HCT116 (cell line): ENCODE results near the gene INF2. TPM values are rescaled to one million over a fixed set of nuclear protein-coding genes. Genes with fewer than 3 reads are reported as not detected.
A peak's percentile ranks its signal among the peaks of the same experiment; 100 is the strongest.

Experiments
- ATAC-seq: fragments of 200-7000 bp; cut with Tn5 transposase; 2 replicates; pipeline ENCODE4 v1.9.1; 2020; ENCODE audit warnings: mild to moderate bottlenecking, moderate library complexity
- BruUV-seq: library from RNA; stranded (reverse); fragments of 400-500 nt; replicated peaks from 2 replicates; lab custom pipeline; 2021; lab: Mats Ljungman, UMichigan
- CTCF ChIA-PET: fragments of 300-600 bp; sonication (Branson Sonifier 250); formaldehyde crosslinking; loops from one replicate; lab custom pipeline; 2021; ENCODE audit warnings: antibody characterized with exemption; lab: Charles Lee
- POLR2A ChIA-PET: fragments of 300-600, 350-600 bp; sonication (Branson Sonifier 250); formaldehyde crosslinking; loops from one replicate; lab custom pipeline; 2021; ENCODE audit warnings: antibody characterized with exemption; lab: Charles Lee
- RAD21 ChIA-PET, 2 experiments: fragments of 300-600 bp; sonication (Branson Sonifier 250); formaldehyde crosslinking; loops; one replicate each; lab custom pipeline; 2023; ENCODE audit warnings: low total read pairs in 2 of 2; ENCODE audit not compliant: uncharacterized antibody in 2 of 2, unreplicated experiment in 2 of 2, low non-redundant PET in 1 of 2; lab: Charles Lee
- DNase-seq: peaks from one replicate; pipeline ENCODE4 v3.0.0-alpha.2; 2010; ENCODE audit warnings: low read depth, low spot score
- H2AFZ ChIP-seq: fragments of 200-600 bp; shearing (Covaris generic), sonication (generic); 2 replicates; pipeline ENCODE4 v1.6.1; 2017; ENCODE audit warnings: low read depth, mixed run types, mixed read lengths, antibody characterized with exemption, low read length; ENCODE audit not compliant: poor library complexity, severe bottlenecking
- H3K27ac ChIP-seq: 2 replicates; pipeline ENCODE4 v1.5.1; 2012; ENCODE audit warnings: low read depth, low read length
- H3K27me3 ChIP-seq: fragments of 200-600 bp; sonication (generic); 2 replicates; pipeline ENCODE4 v1.6.1; 2016; ENCODE audit warnings: mixed run types, low read length, mixed read lengths; ENCODE audit not compliant: insufficient read depth
- H3K36me3 ChIP-seq, 2 experiments: fragments of 200-500 bp in 1 of 2; fragments of 200-600 bp in 1 of 2; sonication (Bioruptor generic) in 1 of 2; sonication (generic) in 1 of 2; 2 replicates each; pipeline versions ENCODE4 v1.5.1 to v1.6.1; 2014 to 2016; ENCODE audit warnings: low read length in 2 of 2, inconsistent platforms in 1 of 2, mixed read lengths in 1 of 2, mixed run types in 1 of 2; ENCODE audit not compliant: insufficient read depth in 2 of 2, control insufficient read depth in 1 of 2
- H3K4me1 ChIP-seq, 2 experiments: fragments of 200-600 bp in 1 of 2; sonication (generic) in 1 of 2; 2 replicates each; pipeline versions ENCODE4 v1.5.1 to v1.6.1; 2012 to 2017; ENCODE audit warnings: low read length in 2 of 2, inconsistent platforms in 1 of 2, mild to moderate bottlenecking in 1 of 2, mixed read lengths in 1 of 2, mixed run types in 1 of 2, moderate library complexity in 1 of 2; ENCODE audit not compliant: insufficient read depth in 2 of 2, control insufficient read depth in 1 of 2
- H3K4me2 ChIP-seq: fragments of 200-600 bp; sonication (generic); 2 replicates; pipeline ENCODE4 v1.6.1; 2017; ENCODE audit warnings: mixed run types, low read length, mixed read lengths
- H3K4me3 ChIP-seq, 2 experiments: fragments of 200-600 bp in 1 of 2; sonication (generic) in 1 of 2; replicated peaks in 1 of 2; 2 replicates each; pipeline ENCODE4 v1.5.1; 2011 to 2016; ENCODE audit warnings: low read length in 2 of 2, control low read depth in 1 of 2, low read depth in 1 of 2, mild to moderate bottlenecking in 1 of 2, mixed read lengths in 1 of 2, mixed run types in 1 of 2
- H3K79me2 ChIP-seq: fragments of 200-600 bp; sonication (generic); 2 replicates; pipeline ENCODE4 v1.6.1; 2017; ENCODE audit warnings: mild to moderate bottlenecking, mixed run types, low read length, moderate library complexity, mixed read lengths; ENCODE audit not compliant: insufficient read depth
- H3K9ac ChIP-seq: fragments of 200-600 bp; sonication (generic); 2 replicates; pipeline ENCODE4 v1.6.1; 2016; ENCODE audit warnings: low read length, mixed read lengths
- H3K9me2 ChIP-seq: fragments of 200-600 bp; sonication (generic), shearing (Covaris generic); 2 replicates; pipeline ENCODE4 v1.6.1; 2017; ENCODE audit warnings: mixed run types, mild to moderate bottlenecking, moderate library complexity; ENCODE audit not compliant: insufficient read depth
- H3K9me3 ChIP-seq, 2 experiments: fragments of 200-500 bp in 1 of 2; fragments of 200-600 bp in 1 of 2; sonication (Bioruptor generic) in 1 of 2; sonication (generic) in 1 of 2; 2 replicates each; pipeline ENCODE4 v1.6.1; 2014 to 2017; ENCODE audit warnings: low read length in 2 of 2, mixed read lengths in 2 of 2, inconsistent platforms in 1 of 2, low read depth in 1 of 2, mild to moderate bottlenecking in 1 of 2, mixed run types in 1 of 2, moderate library complexity in 1 of 2; ENCODE audit not compliant: control insufficient read depth in 1 of 2, insufficient read depth in 1 of 2
- H4K20me1 ChIP-seq: fragments of 200-600 bp; sonication (generic), shearing (Covaris generic); 2 replicates; pipeline ENCODE4 v1.6.1; 2017; ENCODE audit warnings: mixed run types, mild to moderate bottlenecking, moderate library complexity; ENCODE audit not compliant: insufficient read depth
- ATF3 ChIP-seq: IDR thresholded peaks from 2 replicates; pipeline ENCODE4 v1.6.1; 2012
- CBX3 ChIP-seq: IDR thresholded peaks from 2 replicates; pipeline ENCODE4 v1.6.1; 2012; ENCODE audit warnings: low read depth
- CEBPB ChIP-seq: IDR thresholded peaks from 2 replicates; pipeline ENCODE4 v1.6.1; 2012; ENCODE audit warnings: low read depth
- CTCF ChIP-seq, 3 experiments: fragments of 200-600 bp in 1 of 3; sonication (generic) in 1 of 3; IDR thresholded peaks in 2 of 3; conservative IDR thresholded peaks in 1 of 3; 2 replicates each; pipeline ENCODE4 v1.5.1; 2012 to 2017; ENCODE audit warnings: low read depth in 2 of 3, low read length in 2 of 3, antibody characterized with exemption in 1 of 3, borderline replicate concordance in 1 of 3, control low read depth in 1 of 3, mild to moderate bottlenecking in 1 of 3, mixed read lengths in 1 of 3, mixed run types in 1 of 3, moderate library complexity in 1 of 3; ENCODE audit not compliant: insufficient read depth in 1 of 3
- EGR1 ChIP-seq: IDR thresholded peaks from 2 replicates; pipeline ENCODE4 v1.6.1; 2012; ENCODE audit warnings: low read depth
- ELF1 ChIP-seq: IDR thresholded peaks from 2 replicates; pipeline ENCODE4 v1.6.1; 2012; ENCODE audit warnings: low read depth, borderline replicate concordance
- EZH2 ChIP-seq: fragments of 200-600 bp; sonication (generic); IDR thresholded peaks from 2 replicates; pipeline ENCODE4 v1.6.1; 2017; ENCODE audit warnings: antibody characterized with exemption, mixed run types
- EZH2phosphoT487 ChIP-seq: fragments of 200-600 bp; IDR thresholded peaks from 2 replicates; pipeline ENCODE4 v1.6.1; 2018; ENCODE audit warnings: antibody characterized with exemption, borderline replicate concordance
- FOSL1 ChIP-seq: IDR thresholded peaks from 2 replicates; pipeline ENCODE4 v1.6.1; 2012; ENCODE audit warnings: low read depth
- JUND ChIP-seq: IDR thresholded peaks from 2 replicates; pipeline ENCODE4 v1.6.1; 2012
- POLR2AphosphoS5 ChIP-seq: IDR thresholded peaks from 2 replicates; pipeline ENCODE4 v1.6.1; 2011; ENCODE audit warnings: mild to moderate bottlenecking, low read depth, low read length, moderate library complexity
- REST ChIP-seq: IDR thresholded peaks from 2 replicates; pipeline ENCODE4 v1.6.1; 2012; ENCODE audit warnings: low read depth
- SIN3A ChIP-seq: IDR thresholded peaks from 2 replicates; pipeline ENCODE4 v1.6.1; 2012; ENCODE audit warnings: low read depth
- TCF7L2 ChIP-seq: IDR thresholded peaks from 2 replicates; pipeline ENCODE4 v1.7.0; 2011; ENCODE audit warnings: borderline replicate concordance, inconsistent platforms; ENCODE audit not compliant: insufficient read depth, insufficient read length; ENCODE audit errors: extremely low read depth
- ZNF274 ChIP-seq: fragments of 200-500 bp; sonication (Bioruptor generic); IDR thresholded peaks from 2 replicates; pipeline ENCODE4 v1.6.1; 2014; ENCODE audit warnings: mild to moderate bottlenecking, low read depth, low read length, inconsistent platforms
- intact Hi-C: fragments of 100-400 bp; cut with micrococcal nuclease; formaldehyde crosslinking; loops from 2 replicates; pipeline ENCODE4 v1.10.0; 2022
- total RNA-seq: library from RNA; stranded (reverse); gene quantifications from one replicate; pipeline ENCODE4 v1.2.1, GENCODE V29; 2021; ENCODE audit not compliant: unreplicated experiment

The INF2 gene
- total RNA-seq, 1 experiment from 2014 or later: 95.8 TPM

- peaks cover 0 to 11% of the 10 kb centered on the region in 2 experiments; a peak in 2 of 4 replicates for H3K9me3 ChIP-seq
- ChIA-PET RAD21 (no interaction called here), CTCF (interaction anchor here (1.1 to 3.1 kb wide), 3 partner anchors 18 to 55 kb away, joined by 3 to 29 read pairs (median 5); partner anchors contain the start of gene SIVA1), POLR2A (no interaction called here)
- peaks cover 3 to 9% of the 10 kb centered on the region in 2 experiments; a peak in 3 of 4 replicates for H3K4me1 ChIP-seq
- TF ChIP-seq FOSL1 (no peak), CTCF (IDR thresholded peaks at IDR 0.05 in 2 of 3, conservative IDR thresholded peaks at IDR 0.05 in 1 of 3; ENCODE audit: borderline replicate concordance in 1 of 3, insufficient read depth in 1 of 3, low read depth in 2 of 3, low read length in 2 of 3) (peak in 2 of 3 experiments; percentile 71 to 79; a peak in 4 of 6 replicates)
- H3K79me2 ChIP-seq: no peaks in the 10 kb centered on the region
- DNase-seq: no peak
- intact Hi-C loops: no loop called here
- no peaks in the 10 kb centered on the region for H3K27me3 ChIP-seq
- peaks cover 2 to 43% of the 10 kb centered on the region in 2 experiments; a peak in 3 of 4 replicates for H3K36me3 ChIP-seq
- no peaks in the 10 kb centered on the region for H3K9me2 ChIP-seq
- no peak overlapping the region for H3K4me2 ChIP-seq
- H3K27ac ChIP-seq: no peak overlapping the region
- no TSS peak for BruUV-seq
- H4K20me1 ChIP-seq: no peaks in the 10 kb centered on the region
- no peak overlapping the region for H2AFZ ChIP-seq
- H3K4me3 ChIP-seq: no peak overlapping the region
- ATAC-seq: no peak
- H3K9ac ChIP-seq: no peak overlapping the region
Observed at GRCh38 chr14:104770851-104771272, 81.4 kb downstream of the INF2 start.

GRCh38 chr14:104771374-104771773 is 82.0 kb downstream of the INF2 start:
- Histone ChIP-seq H3K9me2 (no peaks in the 10 kb centered on the region), H3K79me2 (no peaks in the 10 kb centered on the region), H3K4me1 (peaks cover 3 to 9% of the 10 kb centered on the region in 2 experiments; a peak in 3 of 4 replicates), H2AFZ (no peak overlapping the region), H4K20me1 (no peaks in the 10 kb centered on the region), H3K27me3 (no peaks in the 10 kb centered on the region), H3K9me3 (peaks cover 0 to 11% of the 10 kb centered on the region in 2 experiments; a peak in 2 of 4 replicates), H3K4me3 (no peak overlapping the region), H3K9ac (no peak overlapping the region), H3K36me3 (peaks cover 2 to 43% of the 10 kb centered on the region in 2 experiments; a peak in 3 of 4 replicates), H3K4me2 (no peak overlapping the region), H3K27ac (no peak overlapping the region)
- ChIA-PET RAD21 (no interaction called here), CTCF (interaction anchor here (1.1 to 1.4 kb wide), 2 partner anchors 19 to 41 kb away, joined by 3 to 5 read pairs; partner anchors contain the start of gene SIVA1), POLR2A (no interaction called here)
- intact Hi-C loops: no loop called here
- BruUV-seq: no TSS peak
- DNase-seq: no peak
- no peak for ATAC-seq
- TF ChIP-seq CEBPB: no peak
- TF ChIP-seq EZH2phosphoT487: no peak
- TF ChIP-seq JUND: no peak
- no peak for TF ChIP-seq FOSL1
- TF ChIP-seq ZNF274: no peak
- TF ChIP-seq REST: no peak
- TF ChIP-seq CBX3: no peak
- TF ChIP-seq TCF7L2: no peak
- TF ChIP-seq POLR2AphosphoS5: no peak
- TF ChIP-seq EZH2: no peak
- TF ChIP-seq ELF1: no peak
- no peak for TF ChIP-seq ATF3
- TF ChIP-seq SIN3A: no peak
- no peak for TF ChIP-seq EGR1
